GM12878 (cell line): ENCODE data around the gene ETFRF1. TPM values are rescaled to one million over a fixed set of nuclear protein-coding genes. Genes with fewer than 3 reads are reported as not detected.

ENCODE experiments used
- ATAC-seq: fragments of 200-7000 bp; cut with Tn5 transposase; 3 replicates; pipeline ENCODE4 v1.9.1; 2020; ENCODE audit warnings: mild to moderate bottlenecking, moderate library complexity
- BruUV-seq: library from RNA; stranded (reverse); fragments of 400-500 nt; replicated peaks from 2 replicates; lab custom pipeline; 2021; lab: Mats Ljungman, UMichigan
- CTCF ChIA-PET: fragments of 300-600 bp; sonication (Branson Sonifier 250); formaldehyde crosslinking; extraction: SDS; loops from one replicate; lab custom pipeline; 2021; ENCODE audit warnings: inconsistent platforms; lab: Yijun Ruan, JAX
- POLR2A ChIA-PET: fragments of 350-600 bp; formaldehyde crosslinking; extraction: SDS; loops from one replicate; lab custom pipeline; 2021; ENCODE audit warnings: inconsistent platforms; lab: Charles Lee
- RAD21 ChIA-PET: fragments of 300-600 bp; sonication (Branson Sonifier 250); formaldehyde crosslinking; loops from one replicate; lab custom pipeline; 2023; ENCODE audit warnings: antibody characterized with exemption; ENCODE audit not compliant: unreplicated experiment; lab: Charles Lee
- SMC1A ChIA-PET: fragments of 300-600 bp; sonication (Branson Sonifier 250); formaldehyde crosslinking; loops from one replicate; lab custom pipeline; 2023; ENCODE audit not compliant: unreplicated experiment, uncharacterized antibody; lab: Charles Lee
- DNase-seq: peaks from one replicate; pipeline ENCODE4 v3.0.0-alpha.2; 2011; ENCODE audit warnings: low read depth, low spot score
- FAIRE-seq: peaks from 3 replicates; lab custom pipeline; 2011; peaks lifted over from hg19 to GRCh38; lab: Jason Lieb, UNC
- H2AFZ ChIP-seq: 2 replicates; pipeline ENCODE4 v1.6.0; 2011; ENCODE audit warnings: low read depth, low read length, control low read depth; ENCODE audit not compliant: control insufficient read depth
- H3K27ac ChIP-seq: 2 replicates; pipeline ENCODE4 v1.5.1; 2011; ENCODE audit warnings: control low read depth; ENCODE audit not compliant: control insufficient read depth, insufficient read depth
- H3K27me3 ChIP-seq, 2 experiments: replicated peaks in 1 of 2; 2 replicates each; pipeline versions ENCODE4 v1.6.0 to v1.6.1; 2011; ENCODE audit warnings: low read length in 1 of 2; ENCODE audit not compliant: control insufficient read depth in 2 of 2, insufficient read depth in 2 of 2
- H3K36me3 ChIP-seq, 2 experiments: 2 replicates each; pipeline ENCODE4 v1.5.1; 2011; ENCODE audit warnings: low read length in 1 of 2; ENCODE audit not compliant: control insufficient read depth in 2 of 2, insufficient read depth in 2 of 2
- H3K4me1 ChIP-seq: 2 replicates; pipeline ENCODE4 v1.6.1; 2011; ENCODE audit warnings: mild to moderate bottlenecking, low read length, moderate library complexity, mixed read lengths; ENCODE audit not compliant: control insufficient read depth, insufficient read depth
- H3K4me2 ChIP-seq: 2 replicates; pipeline ENCODE4 v1.6.0; 2011; ENCODE audit warnings: control low read depth; ENCODE audit not compliant: control insufficient read depth, insufficient read depth
- H3K4me3 ChIP-seq: fragments of 200-600 bp; sonication (generic); 2 replicates; pipeline ENCODE4 v1.5.1; 2016
- H3K79me2 ChIP-seq: 2 replicates; pipeline ENCODE4 v1.6.0; 2011; ENCODE audit warnings: low read length; ENCODE audit not compliant: control insufficient read depth, insufficient read depth
- H3K9ac ChIP-seq: 2 replicates; pipeline ENCODE4 v1.8.0; 2011; ENCODE audit warnings: low read length, control low read depth, mixed read lengths; ENCODE audit not compliant: control insufficient read depth, insufficient read depth
- H3K9me3 ChIP-seq: replicated peaks from 3 replicates; pipeline ENCODE4 v1.5.1; 2011; ENCODE audit warnings: mild to moderate bottlenecking, low read length; ENCODE audit not compliant: control insufficient read depth, insufficient read depth
- H4K20me1 ChIP-seq: 2 replicates; pipeline ENCODE4 v1.6.0; 2011; ENCODE audit not compliant: control insufficient read depth, insufficient read depth
- CTCF ChIP-seq, 3 experiments: IDR thresholded peaks in 2 of 3; conservative IDR thresholded peaks in 1 of 3; 2 replicates each; pipeline ENCODE4 v1.5.1; 2011; ENCODE audit warnings: low read depth in 3 of 3, low read length in 3 of 3, mild to moderate bottlenecking in 3 of 3, control low read depth in 2 of 3, moderate library complexity in 2 of 3, inconsistent platforms in 1 of 3, mixed read lengths in 1 of 3; ENCODE audit not compliant: control insufficient read depth in 2 of 3, insufficient read depth in 1 of 3; ENCODE audit errors: extremely low read depth in 1 of 3
- EED ChIP-seq: sonication (generic); IDR thresholded peaks from 2 replicates; pipeline ENCODE4 v1.6.1; 2016; ENCODE audit warnings: antibody characterized with exemption, low read depth
- ESRRA ChIP-seq: IDR thresholded peaks from 2 replicates; pipeline ENCODE4 v1.6.1; 2012; ENCODE audit warnings: mild to moderate bottlenecking, low read length, improper control_type of control experiment
- FOS ChIP-seq: IDR thresholded peaks from 3 replicates; pipeline ENCODE4 v1.6.1; 2011; ENCODE audit warnings: borderline replicate concordance; ENCODE audit not compliant: insufficient read length; ENCODE audit errors: extremely low read depth
- NR2F1 ChIP-seq: fragments of 450-650 bp; conservative IDR thresholded peaks from 2 replicates; pipeline ENCODE4 v1.6.1; 2017; ENCODE audit warnings: mild to moderate bottlenecking
- POU2F2 ChIP-seq: IDR thresholded peaks from 3 replicates; pipeline ENCODE4 v1.6.1; 2011; ENCODE audit warnings: low read depth, mild to moderate bottlenecking, low read length, borderline replicate concordance
- RAD21 ChIP-seq: IDR thresholded peaks from 2 replicates; pipeline ENCODE4 v1.6.1; 2011; ENCODE audit warnings: mild to moderate bottlenecking, low read depth, low read length, moderate library complexity; ENCODE audit not compliant: insufficient read depth
- SIX5 ChIP-seq: IDR thresholded peaks from 2 replicates; pipeline ENCODE4 v1.6.1; 2011; ENCODE audit warnings: mild to moderate bottlenecking, low read depth, low read length, moderate library complexity; ENCODE audit not compliant: severe bottlenecking
- TCF7 ChIP-seq: IDR thresholded peaks from 2 replicates; pipeline ENCODE4 v1.6.1; 2014; ENCODE audit warnings: antibody characterized with exemption, borderline replicate concordance
- ZBTB40 ChIP-seq: fragments of 450-650 bp; IDR thresholded peaks from 2 replicates; pipeline ENCODE4 v1.6.1; 2016; ENCODE audit warnings: mild to moderate bottlenecking, moderate library complexity, borderline replicate concordance
- WGBS: methylation state at CpG from one replicate; pipeline ENCODE4 v1.1.6; 2016; ENCODE audit warnings: low lambda C conversion rate; ENCODE audit not compliant: insufficient replicate concordance, insufficient coverage; ENCODE audit errors: missing lambda C conversion rate; 5-methylcytosine and 5-hydroxymethylcytosine counted together
- in situ Hi-C: fragments of 300-500 bp; cut with MboI; formaldehyde crosslinking; loops from 9 replicates; pipeline ENCODE4 v1.14.3; 2018; ENCODE audit warnings: mixed read lengths
- intact Hi-C: fragments of 100-400 bp; cut with micrococcal nuclease; formaldehyde crosslinking; loops from one replicate; pipeline ENCODE4 v1.14.2; 2022; ENCODE audit not compliant: unreplicated experiment
- polyA plus RNA-seq, 11 experiments: library from polyadenylated mRNA; depleted of rRNA in 4 of 11; unstranded in 6 of 11; stranded (reverse) in 5 of 11; fragments of >200 nt; fragmentation: Nextera tagmentation in 4 of 11; fragmentation: Illumina TruSeq in 1 of 11; extraction: Ambion mirVana in 4 of 11; extraction: Trizol in 1 of 11; gene quantifications; 1 replicate in 1 of 11; 2 replicates in 10 of 11; pipeline versions ENCODE4 v1.2.1 to v1.2.3, GENCODE V29; 2011 to 2016; ENCODE audit warnings: inconsistent platforms in 2 of 11, missing spikeins in 2 of 11, low read depth in 1 of 11
- total RNA-seq, 4 experiments: library from RNA; depleted of rRNA in 3 of 4; stranded (reverse); fragments of >200 nt in 3 of 4; fragmentation: Illumina TruSeq in 1 of 4; extraction: Trizol in 1 of 4; gene quantifications; 2 replicates each; pipeline versions ENCODE4 v1.2.1 to v1.2.3, GENCODE V29; 2013 to 2021

Gene ETFRF1
- total and polyA plus RNA-seq, 10 of the 15 experiments (the other 5 are each of a cell fraction or from before 2014, with no cell fraction given): 9.9 to 59.6 (median 26.2) TPM

- TF ChIP-seq POU2F2 (no peak), SIX5 (no peak), ZBTB40 (no peak)
These were observed 41.6 kb downstream of the ETFRF1 start (continued) for GRCh38 chr12:25236626-25237025.

- Histone ChIP-seq H3K27me3 (no peaks in the 10 kb centered on the region), H2AFZ (no peak overlapping the region), H3K9ac (no peak overlapping the region), H3K79me2 (peaks cover 6% of the 10 kb centered on the region), H3K4me3 (no peak overlapping the region), H3K4me1 (no peaks in the 10 kb centered on the region), H4K20me1 (no peaks in the 10 kb centered on the region), H3K4me2 (no peak overlapping the region), H3K36me3 (peaks cover 0 to 4% of the 10 kb centered on the region in 2 experiments; a peak in 2 of 4 replicates), H3K27ac (no peak overlapping the region), H3K9me3 (no peaks in the 10 kb centered on the region; the same call in 2 of the 3 replicates)
- FAIRE-seq (no peak), ATAC-seq (peak; percentile 81), DNase-seq (no peak)
- intact Hi-C loops: loop anchor here (1.0 kb wide), 1 partner anchor 146 kb away; no protein-coding TSS in a partner anchor
- BruUV-seq: no TSS peak
- in situ Hi-C loops: no loop called here
- WGBS: 27% methylated on average over 6 of the region's 6 CpGs
- ChIA-PET RAD21 (interaction anchor here (0.7 to 2.0 kb wide), 17 partner anchors 9 to 155 kb away, joined by 3 to 10 read pairs (median 6); partner anchors contain the start of gene KRAS), SMC1A (interaction anchor here (0.8 to 3.4 kb wide), 30 partner anchors 9 to 245 kb away, joined by 3 to 40 read pairs (median 4); partner anchors contain the start of genes DNAI7, ETFRF1 and KRAS), CTCF (interaction anchor here (0.7 to 2.7 kb wide), 50 partner anchors 8 to 472 kb away, joined by 3 to 18 read pairs (median 4); partner anchors contain the start of genes DNAI7, ETFRF1 and KRAS), POLR2A (interaction anchor here (0.8 to 1.2 kb wide), 4 partner anchors 9 to 148 kb away, joined by 3 to 5 read pairs (median 3); partner anchors contain the start of gene KRAS)
- no peak for TF ChIP-seq EED
- TF ChIP-seq RAD21: peak; percentile 69
- TF ChIP-seq FOS: no peak
- TF ChIP-seq NR2F1: peak; percentile 73
- no peak for TF ChIP-seq ESRRA
- peak; percentile 55 to 63 (median 56); a peak in 5 of 6 replicates for TF ChIP-seq CTCF (IDR thresholded peaks at IDR 0.05 in 2 of 3, conservative IDR thresholded peaks at IDR 0.05 in 1 of 3; ENCODE audit: control insufficient read depth in 2 of 3, extremely low read depth in 1 of 3, insufficient read depth in 1 of 3, low read depth in 3 of 3, low read length in 3 of 3)
- no peak for TF ChIP-seq TCF7
These were observed 46.4 kb downstream of the ETFRF1 start for GRCh38 chr12:25241167-25242020.
